A673 (cell line): Measurements from ENCODE around the gene RSPH9. TPM values are rescaled to one million over a fixed set of nuclear protein-coding genes. Genes with fewer than 3 reads are reported as not detected.

Source experiments
- BruUV-seq: library from RNA; stranded (reverse); fragments of 400-500 nt; replicated peaks from 2 replicates; lab custom pipeline; 2021; lab: Mats Ljungman, UMichigan
- CTCF ChIA-PET: fragments of 300-600 bp; sonication (Branson Sonifier 250); formaldehyde crosslinking; loops from one replicate; lab custom pipeline; 2022; ENCODE audit warnings: antibody characterized with exemption; lab: Charles Lee
- POLR2A ChIA-PET: fragments of 300-600 bp; sonication (Branson Sonifier 250); formaldehyde crosslinking; loops from one replicate; lab custom pipeline; 2022; ENCODE audit warnings: antibody characterized with exemption; ENCODE audit not compliant: low non-redundant PET; lab: Charles Lee
- DNase-seq: peaks from one replicate; pipeline ENCODE4 v3.0.0-alpha.2; 2015; ENCODE audit warnings: low spot score
- H3K27ac ChIP-seq: fragments of 200-600 bp; sonication (generic); 2 replicates; pipeline ENCODE4 v1.5.1; 2016; ENCODE audit warnings: mixed run types, low read depth, mild to moderate bottlenecking, mixed read lengths, antibody characterized with exemption, low read length; ENCODE audit not compliant: poor library complexity, severe bottlenecking
- H3K27me3 ChIP-seq: fragments of 200-600 bp; sonication (generic); replicated peaks from 2 replicates; pipeline ENCODE4 v1.6.1; 2017; ENCODE audit warnings: mixed run types, low read depth, mild to moderate bottlenecking, mixed read lengths, antibody characterized with exemption, low read length; ENCODE audit not compliant: insufficient read depth, poor library complexity
- H3K36me3 ChIP-seq: fragments of 200-600 bp; sonication (generic); 2 replicates; pipeline ENCODE4 v1.6.1; 2016; ENCODE audit warnings: mixed run types, mild to moderate bottlenecking, mixed read lengths, antibody characterized with exemption, low read length; ENCODE audit not compliant: insufficient read depth, poor library complexity, severe bottlenecking
- H3K4me1 ChIP-seq: fragments of 200-600 bp; sonication (generic); 2 replicates; pipeline ENCODE4 v1.6.1; 2017; ENCODE audit warnings: mixed run types, mild to moderate bottlenecking, mixed read lengths, antibody characterized with exemption, low read length; ENCODE audit not compliant: insufficient read depth, poor library complexity, severe bottlenecking
- H3K4me3 ChIP-seq: fragments of 200-600 bp; sonication (generic); 2 replicates; pipeline ENCODE4 v1.5.1; 2016; ENCODE audit warnings: low read depth, mixed run types, mild to moderate bottlenecking, mixed read lengths, low read length; ENCODE audit not compliant: poor library complexity, severe bottlenecking
- H3K9me3 ChIP-seq: fragments of 200-600 bp; sonication (generic); 2 replicates; pipeline ENCODE4 v1.6.1; 2016; ENCODE audit warnings: mixed run types, low read depth, mild to moderate bottlenecking, mixed read lengths, antibody characterized with exemption, low read length; ENCODE audit not compliant: poor library complexity, severe bottlenecking
- EZH2 ChIP-seq: fragments of 200-600 bp; sonication (generic); IDR thresholded peaks from 2 replicates; pipeline ENCODE4 v1.6.1; 2017; ENCODE audit warnings: borderline replicate concordance, low read depth, mild to moderate bottlenecking, mixed read lengths, antibody characterized with exemption, low read length; ENCODE audit not compliant: poor library complexity, severe bottlenecking
- intact Hi-C: fragments of 100-400 bp; cut with micrococcal nuclease; formaldehyde crosslinking; loops from one replicate; pipeline ENCODE4 v1.10.0; 2022; ENCODE audit not compliant: unreplicated experiment
- total RNA-seq: library from RNA; stranded (reverse); gene quantifications from 2 replicates; pipeline ENCODE4 v1.2.3, GENCODE V29; 2021
- TF ChIP-seq, protein P1 (sequence below): fragments of 300-800, 200-600 bp; sonication (generic); conservative IDR thresholded peaks from 2 replicates; pipeline ENCODE4 v1.5.1; 2017; ENCODE audit warnings: low read depth, mild to moderate bottlenecking, antibody characterized with exemption, low read length, moderate library complexity, mixed read lengths

Gene RSPH9
- total RNA-seq, 1 experiment from 2014 or later: 0.11 TPM

DNA sequence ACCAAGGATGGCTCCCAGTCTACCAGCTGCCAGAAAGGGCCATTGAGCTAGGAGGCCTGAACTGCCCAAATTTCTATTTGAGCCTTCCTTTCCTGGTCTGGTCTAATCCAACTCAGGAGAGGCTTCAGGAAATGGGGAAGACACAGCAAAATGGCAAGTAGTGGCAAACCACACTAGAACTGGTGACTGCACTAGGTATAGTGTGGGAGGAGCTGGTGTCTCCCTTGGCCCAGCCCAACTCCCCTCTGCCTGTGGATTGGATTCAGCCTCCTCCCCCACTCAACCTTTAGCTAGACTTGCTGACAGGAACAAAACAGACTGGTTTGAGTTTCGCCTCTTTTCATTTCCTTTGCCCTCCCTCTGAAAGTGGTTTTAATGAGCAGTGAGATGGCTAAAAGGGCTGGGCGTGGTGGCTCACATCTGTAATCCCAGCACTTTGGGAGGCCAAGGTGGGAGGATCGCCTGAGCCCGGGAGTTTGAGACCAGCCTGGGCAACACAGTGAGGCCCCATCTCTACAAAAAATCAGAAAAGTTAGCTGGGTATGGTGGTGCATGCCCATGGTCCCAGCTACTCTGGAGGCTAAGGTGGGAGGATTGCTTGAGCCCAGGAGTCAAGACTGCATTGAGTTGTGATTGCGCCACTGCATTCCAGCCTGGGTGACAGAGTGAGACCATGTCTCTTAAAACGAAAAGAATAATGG lies 25.2 kb downstream of the RSPH9 start:
- H3K9me3 ChIP-seq: no peaks in the 10 kb centered on the region
- TF ChIP-seq, protein P1, sequence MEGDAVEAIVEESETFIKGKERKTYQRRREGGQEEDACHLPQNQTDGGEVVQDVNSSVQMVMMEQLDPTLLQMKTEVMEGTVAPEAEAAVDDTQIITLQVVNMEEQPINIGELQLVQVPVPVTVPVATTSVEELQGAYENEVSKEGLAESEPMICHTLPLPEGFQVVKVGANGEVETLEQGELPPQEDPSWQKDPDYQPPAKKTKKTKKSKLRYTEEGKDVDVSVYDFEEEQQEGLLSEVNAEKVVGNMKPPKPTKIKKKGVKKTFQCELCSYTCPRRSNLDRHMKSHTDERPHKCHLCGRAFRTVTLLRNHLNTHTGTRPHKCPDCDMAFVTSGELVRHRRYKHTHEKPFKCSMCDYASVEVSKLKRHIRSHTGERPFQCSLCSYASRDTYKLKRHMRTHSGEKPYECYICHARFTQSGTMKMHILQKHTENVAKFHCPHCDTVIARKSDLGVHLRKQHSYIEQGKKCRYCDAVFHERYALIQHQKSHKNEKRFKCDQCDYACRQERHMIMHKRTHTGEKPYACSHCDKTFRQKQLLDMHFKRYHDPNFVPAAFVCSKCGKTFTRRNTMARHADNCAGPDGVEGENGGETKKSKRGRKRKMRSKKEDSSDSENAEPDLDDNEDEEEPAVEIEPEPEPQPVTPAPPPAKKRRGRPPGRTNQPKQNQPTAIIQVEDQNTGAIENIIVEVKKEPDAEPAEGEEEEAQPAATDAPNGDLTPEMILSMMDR: no peak
- TF ChIP-seq EZH2: no peak
- no peak overlapping the region for H3K4me3 ChIP-seq
- intact Hi-C loops: loop anchor here (5.0 kb wide), 1 partner anchor 87 kb away; no protein-coding TSS in a partner anchor
- ChIA-PET CTCF (interaction anchor here (1.4 kb wide), 1 partner anchor 409 kb away, joined by 8 read pairs; no protein-coding TSS in a partner anchor), POLR2A (interaction anchor here (0.7 kb wide), 1 partner anchor 34 kb away, joined by 3 read pairs; no protein-coding TSS in a partner anchor)
- peak overlapping the region; percentile 21 for H3K27ac ChIP-seq
- peaks cover 14% of the 10 kb centered on the region for H3K4me1 ChIP-seq
- no peaks in the 10 kb centered on the region for H3K27me3 ChIP-seq
- H3K36me3 ChIP-seq: peaks cover 36% of the 10 kb centered on the region
- BruUV-seq: no TSS peak
- DNase-seq: no peak

DNA sequence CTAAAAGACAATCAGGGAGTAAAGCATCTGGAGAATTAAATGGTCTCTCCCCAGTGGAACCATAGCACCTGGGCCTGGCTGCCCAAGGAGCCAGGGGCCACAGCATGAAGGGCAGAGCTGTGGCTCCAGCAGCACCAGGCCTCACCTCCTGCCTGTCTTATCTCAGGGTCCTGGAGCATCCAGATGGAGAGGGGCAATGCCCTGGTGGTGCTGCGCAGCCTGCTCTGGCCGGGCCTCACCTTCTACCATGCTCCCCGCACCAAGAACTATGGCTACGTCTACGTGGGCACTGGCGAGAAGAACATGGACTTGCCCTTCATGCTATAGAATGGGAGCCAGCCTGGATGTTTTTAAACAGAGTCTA lies 25.8 kb downstream of the RSPH9 start:
- peaks cover 41% of the 10 kb centered on the region for H3K36me3 ChIP-seq
- DNase-seq: no peak
- TF ChIP-seq, protein P1: no peak
- no peak for TF ChIP-seq EZH2
- peaks cover 14% of the 10 kb centered on the region for H3K4me1 ChIP-seq
- no peak overlapping the region for H3K27ac ChIP-seq
- ChIA-PET POLR2A (no interaction called here), CTCF (interaction anchor here (0.6 to 1.4 kb wide), 2 partner anchors 408 to 675 kb away, joined by 3 to 8 read pairs; no protein-coding TSS in a partner anchor)
- intact Hi-C loops: no loop called here
- no peaks in the 10 kb centered on the region for H3K9me3 ChIP-seq
- H3K4me3 ChIP-seq: no peak overlapping the region
- H3K27me3 ChIP-seq: no peaks in the 10 kb centered on the region
- no TSS peak for BruUV-seq

DNA sequence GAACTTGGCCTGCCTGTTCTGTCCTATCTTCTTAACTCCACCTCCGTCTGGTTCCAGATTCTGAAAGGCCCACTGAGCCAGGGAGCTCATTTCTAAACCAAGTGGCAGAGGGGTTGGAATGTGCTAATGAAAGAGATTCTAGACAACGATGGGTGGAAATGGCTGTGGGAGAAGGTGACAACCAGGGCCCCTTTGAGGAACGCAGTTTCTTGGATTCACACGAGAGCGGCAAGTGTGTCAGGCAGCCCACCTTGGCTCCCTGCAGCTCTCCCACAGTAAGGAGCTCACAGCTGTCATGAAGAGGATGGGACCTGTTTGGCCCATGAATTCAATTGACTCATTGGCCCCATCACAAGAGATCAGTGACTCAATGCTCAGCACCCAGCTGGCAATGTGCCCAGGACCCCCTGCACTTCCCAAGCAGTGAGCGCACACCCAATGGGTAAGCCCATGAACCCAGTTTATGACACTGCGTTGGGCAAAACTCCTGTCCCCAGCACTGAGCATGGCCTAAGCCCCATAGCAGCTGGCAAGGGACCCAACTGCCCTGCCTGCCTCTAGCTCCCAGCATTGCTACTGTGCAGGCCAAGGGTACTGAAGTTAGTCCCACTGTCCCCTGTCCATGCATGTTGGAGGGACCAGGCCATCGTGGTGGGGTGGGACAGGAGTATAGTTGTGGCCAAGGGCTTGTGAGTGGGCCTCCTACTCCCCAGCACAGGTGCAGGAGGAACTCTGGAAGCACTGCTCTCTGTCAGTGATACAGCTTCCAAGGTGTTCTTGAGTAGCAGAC lies 26.4 kb downstream of the RSPH9 start:
- no peak for TF ChIP-seq EZH2
- TF ChIP-seq, protein P1: no peak
- CTCF ChIA-PET: interaction anchor here (0.6 kb wide), 1 partner anchor 674 kb away, joined by 3 read pairs; no protein-coding TSS in a partner anchor
- no peak for DNase-seq
- no peak overlapping the region for H3K27ac ChIP-seq
- no peaks in the 10 kb centered on the region for H3K27me3 ChIP-seq
- intact Hi-C loops: no loop called here
- H3K36me3 ChIP-seq: peaks cover 42% of the 10 kb centered on the region
- POLR2A ChIA-PET: no interaction called here
- H3K9me3 ChIP-seq: no peaks in the 10 kb centered on the region
- peaks cover 14% of the 10 kb centered on the region for H3K4me1 ChIP-seq
- no TSS peak for BruUV-seq
- H3K4me3 ChIP-seq: no peak overlapping the region
